Neural cell (in vitro differentiated cells): Measurements from ENCODE around the gene MADCAM1.

Source experiments
- EZH2 ChIP-seq: fragments of 200-600, 300-800 bp; shearing (Covaris generic), sonication (generic); IDR thresholded peaks from 2 replicates; pipeline ENCODE4 v1.6.1; 2014; ENCODE audit warnings: antibody characterized with exemption, low read length, borderline replicate concordance, mild to moderate bottlenecking; ENCODE audit not compliant: insufficient read depth, poor library complexity, severe bottlenecking
- POLR2AphosphoS5 ChIP-seq: IDR thresholded peaks from 2 replicates; pipeline ENCODE4 v1.6.1; 2012
- RAD21 ChIP-seq: fragments of 450-650 bp; conservative IDR thresholded peaks from 2 replicates; pipeline ENCODE4 v1.6.1; 2014; ENCODE audit warnings: antibody characterized with exemption, mild to moderate bottlenecking, moderate library complexity
- SMC3 ChIP-seq: fragments of 450-650 bp; conservative IDR thresholded peaks from 2 replicates; pipeline ENCODE4 v1.6.1; 2014; ENCODE audit warnings: antibody characterized with exemption, mild to moderate bottlenecking, moderate library complexity; ENCODE audit not compliant: poor library complexity
- TAF1 ChIP-seq: IDR thresholded peaks from 2 replicates; pipeline ENCODE4 v1.6.1; 2012; ENCODE audit warnings: low read depth
- TF ChIP-seq, protein P1 (sequence below): fragments of 450-650 bp; IDR thresholded peaks from 2 replicates; pipeline ENCODE4 v1.5.1; 2014; ENCODE audit warnings: antibody characterized with exemption, mild to moderate bottlenecking, moderate library complexity; ENCODE audit not compliant: poor library complexity, severe bottlenecking
- TF ChIP-seq, protein P2 (sequence below): IDR thresholded peaks from 2 replicates; pipeline ENCODE4 v1.6.1; 2012; ENCODE audit warnings: borderline replicate concordance

DNA sequence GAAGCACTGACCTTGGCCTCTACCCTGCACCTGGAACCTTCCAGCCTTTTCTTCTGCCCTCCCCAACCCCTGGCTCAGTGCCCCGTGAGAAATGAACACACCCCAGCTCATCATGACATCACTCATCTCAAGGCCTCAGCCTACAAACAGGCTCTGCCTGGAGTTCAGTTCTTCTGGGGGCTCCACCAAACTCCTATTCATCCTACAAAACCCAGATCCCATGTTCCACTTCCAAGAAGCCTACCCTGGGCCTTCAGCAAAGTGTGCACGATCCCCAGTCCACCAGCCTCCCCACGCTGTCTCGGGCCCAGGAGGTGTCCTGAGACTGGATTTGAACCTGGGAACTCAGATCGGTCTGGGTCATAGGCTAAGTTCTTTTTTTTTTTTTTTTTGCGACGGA is 26.5 kb upstream of the MADCAM1 start:
- TF ChIP-seq RAD21 (no peak), SMC3 (no peak), POLR2AphosphoS5 (no peak), TAF1 (no peak), EZH2 (no peak)
- TF ChIP-seq, protein P1, sequence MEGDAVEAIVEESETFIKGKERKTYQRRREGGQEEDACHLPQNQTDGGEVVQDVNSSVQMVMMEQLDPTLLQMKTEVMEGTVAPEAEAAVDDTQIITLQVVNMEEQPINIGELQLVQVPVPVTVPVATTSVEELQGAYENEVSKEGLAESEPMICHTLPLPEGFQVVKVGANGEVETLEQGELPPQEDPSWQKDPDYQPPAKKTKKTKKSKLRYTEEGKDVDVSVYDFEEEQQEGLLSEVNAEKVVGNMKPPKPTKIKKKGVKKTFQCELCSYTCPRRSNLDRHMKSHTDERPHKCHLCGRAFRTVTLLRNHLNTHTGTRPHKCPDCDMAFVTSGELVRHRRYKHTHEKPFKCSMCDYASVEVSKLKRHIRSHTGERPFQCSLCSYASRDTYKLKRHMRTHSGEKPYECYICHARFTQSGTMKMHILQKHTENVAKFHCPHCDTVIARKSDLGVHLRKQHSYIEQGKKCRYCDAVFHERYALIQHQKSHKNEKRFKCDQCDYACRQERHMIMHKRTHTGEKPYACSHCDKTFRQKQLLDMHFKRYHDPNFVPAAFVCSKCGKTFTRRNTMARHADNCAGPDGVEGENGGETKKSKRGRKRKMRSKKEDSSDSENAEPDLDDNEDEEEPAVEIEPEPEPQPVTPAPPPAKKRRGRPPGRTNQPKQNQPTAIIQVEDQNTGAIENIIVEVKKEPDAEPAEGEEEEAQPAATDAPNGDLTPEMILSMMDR = no peak
- TF ChIP-seq, protein P2, sequence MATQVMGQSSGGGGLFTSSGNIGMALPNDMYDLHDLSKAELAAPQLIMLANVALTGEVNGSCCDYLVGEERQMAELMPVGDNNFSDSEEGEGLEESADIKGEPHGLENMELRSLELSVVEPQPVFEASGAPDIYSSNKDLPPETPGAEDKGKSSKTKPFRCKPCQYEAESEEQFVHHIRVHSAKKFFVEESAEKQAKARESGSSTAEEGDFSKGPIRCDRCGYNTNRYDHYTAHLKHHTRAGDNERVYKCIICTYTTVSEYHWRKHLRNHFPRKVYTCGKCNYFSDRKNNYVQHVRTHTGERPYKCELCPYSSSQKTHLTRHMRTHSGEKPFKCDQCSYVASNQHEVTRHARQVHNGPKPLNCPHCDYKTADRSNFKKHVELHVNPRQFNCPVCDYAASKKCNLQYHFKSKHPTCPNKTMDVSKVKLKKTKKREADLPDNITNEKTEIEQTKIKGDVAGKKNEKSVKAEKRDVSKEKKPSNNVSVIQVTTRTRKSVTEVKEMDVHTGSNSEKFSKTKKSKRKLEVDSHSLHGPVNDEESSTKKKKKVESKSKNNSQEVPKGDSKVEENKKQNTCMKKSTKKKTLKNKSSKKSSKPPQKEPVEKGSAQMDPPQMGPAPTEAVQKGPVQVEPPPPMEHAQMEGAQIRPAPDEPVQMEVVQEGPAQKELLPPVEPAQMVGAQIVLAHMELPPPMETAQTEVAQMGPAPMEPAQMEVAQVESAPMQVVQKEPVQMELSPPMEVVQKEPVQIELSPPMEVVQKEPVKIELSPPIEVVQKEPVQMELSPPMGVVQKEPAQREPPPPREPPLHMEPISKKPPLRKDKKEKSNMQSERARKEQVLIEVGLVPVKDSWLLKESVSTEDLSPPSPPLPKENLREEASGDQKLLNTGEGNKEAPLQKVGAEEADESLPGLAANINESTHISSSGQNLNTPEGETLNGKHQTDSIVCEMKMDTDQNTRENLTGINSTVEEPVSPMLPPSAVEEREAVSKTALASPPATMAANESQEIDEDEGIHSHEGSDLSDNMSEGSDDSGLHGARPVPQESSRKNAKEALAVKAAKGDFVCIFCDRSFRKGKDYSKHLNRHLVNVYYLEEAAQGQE = no peak
